ENCODE data around the gene POLA2. TPM values are rescaled to one million over a fixed set of nuclear protein-coding genes. Genes with fewer than 3 reads are reported as not detected.

Gene POLA2
- total and polyA plus RNA-seq, 9 of the 15 experiments (the other 6 are each of a cell fraction or from before 2014, with no cell fraction given), result 2.7 to 134 (median 44.4) TPM

- ChIA-PET POLR2A (interaction anchor here (0.9 to 1.5 kb wide), 3 partner anchors 18 to 179 kb away, joined by 3 to 5 read pairs (median 4); partner anchors contain the start of genes NEAT1 and POLA2), CTCF (ENCODE audit: low intra/inter-chr PET ratio) (no interaction called here)
- in situ Hi-C loops (cut with MboI) (no loop called here), intact Hi-C loops (cut with micrococcal nuclease) (no loop called here)
- Histone ChIP-seq H3K27ac (ENCODE audit: extremely low read depth, low read depth, low read length) (no peak overlapping the region), H3K36me3 (ENCODE audit: control insufficient read depth, insufficient read depth, low read length) (no peaks in the 10 kb centered on the region), H3K4me2 (ENCODE audit: insufficient read depth, low read length) (no peak overlapping the region), H3K9me1 (ENCODE audit: control insufficient read depth, insufficient read depth, low read length) (no peaks in the 10 kb centered on the region), H2AFZ (ENCODE audit: low read depth, low read length) (no peak overlapping the region), H4K20me1 (replicated peaks; ENCODE audit: control insufficient read depth, insufficient read depth, low read length) (no peaks in the 10 kb centered on the region), H3K4me1 (replicated peaks in 1 of 2; ENCODE audit: control insufficient read depth in 2 of 2, insufficient read depth in 2 of 2, low read length in 2 of 2) (no peaks in the 10 kb centered on the region), H3K4me3 (no peak overlapping the region), H3K9ac (ENCODE audit: insufficient read depth in 1 of 2, low read depth in 2 of 2, low read length in 2 of 2) (no peak overlapping the region), H3K79me2 (ENCODE audit: control insufficient read depth, insufficient read depth, low read length) (no peaks in the 10 kb centered on the region), H3K27me3 (ENCODE audit: control insufficient read depth in 2 of 2, insufficient read depth in 2 of 2, low read length in 2 of 2) (no peaks in the 10 kb centered on the region), H3K9me3 (replicated peaks; ENCODE audit: control insufficient read depth, insufficient read depth, low read depth, low read length) (peaks cover 6% of the 10 kb centered on the region; the same call in 1 of the 2 replicates)
- no peak for ATAC-seq
- no TSS peak for BruUV-seq (replicated peaks)
- no peak for DNase-seq (ENCODE audit: extremely low read depth in 1 of 4, low spot score in 3 of 4)
- 21% methylated on average over 3 of the region's 4 CpGs for WGBS (ENCODE audit: insufficient coverage, low coverage, missing lambda C conversion rate)
- no peak for FAIRE-seq
- no peak for TF ChIP-seq EZH2 (IDR thresholded peaks at IDR 0.05; ENCODE audit: borderline replicate concordance, low read depth, low read length)
- TF ChIP-seq HNRNPH1 (optimal IDR thresholded peaks at IDR 0.05; ENCODE audit: low read depth, low read length), result no peak
- TF ChIP-seq TSC22D4 (tag; IDR thresholded peaks at IDR 0.05), result no peak
- no peak for TF ChIP-seq ZNF395 (CRISPR knock-in tag; IDR thresholded peaks at IDR 0.05)
- no peak for TF ChIP-seq FOXO4 (CRISPR knock-in tag; IDR thresholded peaks at IDR 0.05)
- no peak for TF ChIP-seq ZNF57 (CRISPR knock-in tag; IDR thresholded peaks at IDR 0.05)
- TF ChIP-seq LEF1 (IDR thresholded peaks at IDR 0.05), result no peak
- TF ChIP-seq ZNF280A (IDR thresholded peaks at IDR 0.05; ENCODE audit: low read depth, partially characterized antibody), result no peak
- no peak for TF ChIP-seq ZBTB8A (IDR thresholded peaks at IDR 0.05; ENCODE audit: partially characterized antibody)
- TF ChIP-seq ZFP91 (CRISPR knock-in tag; IDR thresholded peaks at IDR 0.05), result no peak
- TF ChIP-seq WHSC1 (IDR thresholded peaks at IDR 0.05; ENCODE audit: low read length), result no peak
These were observed 18.0 kb upstream of the POLA2 start for GRCh38 chr11:65243797-65244196.
